Right lobe of liver (tissue), 4 donors: ENCODE data around the gene TPST2.

Experiments used
- POLR2A ChIP-seq: fragments of 450-650 bp; IDR thresholded peaks from one replicate; pipeline ENCODE4 v1.6.1; 2017; ENCODE audit warnings: antibody characterized with exemption, mild to moderate bottlenecking
- TF ChIP-seq, protein P1 (sequence below), 4 donors: fragments of 200-600 bp in 3 of 4; fragments of 450-650 bp in 1 of 4; IDR thresholded peaks; one replicate each; pipeline versions ENCODE4 v1.5.1 to v1.8.0; 2016 to 2022; ENCODE audit warnings: antibody characterized with exemption in 4 of 4, mild to moderate bottlenecking in 2 of 4
- donor health status: DM: no; HTN: no; CAD: no.
- donor health status: DM: no; HTN: no; CAD: no.
- donor health status: DM: no; HTN: yes; CAD: no.

DNA sequence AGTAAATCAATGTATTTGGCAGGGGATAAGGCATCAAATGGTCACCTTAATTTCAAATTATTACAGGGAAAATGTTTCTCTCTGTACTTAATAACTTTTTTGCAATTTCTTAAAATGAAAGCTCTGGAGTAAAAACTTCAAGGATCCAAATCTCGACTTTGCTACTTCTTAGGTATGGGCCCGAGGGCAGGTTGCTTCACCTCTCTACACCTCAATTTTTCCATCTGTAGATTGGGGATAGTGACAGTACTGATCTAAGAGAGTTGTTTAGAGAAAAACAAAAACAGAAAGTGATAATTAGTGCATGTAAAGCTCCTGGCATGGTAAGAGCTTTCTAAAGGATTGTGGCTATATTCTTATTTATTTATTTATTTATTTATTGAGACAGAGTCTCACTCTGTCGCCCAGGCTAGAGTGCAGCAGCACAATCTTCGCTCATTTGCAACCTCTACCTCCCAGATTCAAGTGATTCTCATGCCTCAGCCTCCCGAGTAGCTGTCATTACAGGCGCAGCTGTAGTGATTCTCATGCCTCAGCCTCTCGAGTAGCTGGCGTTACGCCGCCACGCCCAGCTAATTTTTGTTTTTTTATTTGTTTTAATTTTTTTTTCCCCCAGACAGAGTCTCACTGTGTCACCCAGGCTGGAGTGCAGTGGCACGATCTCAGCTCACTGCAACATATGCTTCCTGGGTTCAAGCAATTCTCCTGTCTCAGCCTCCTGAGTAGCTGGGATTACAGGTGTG, 75.3 kb downstream of the TPST2 start:
- TF ChIP-seq POLR2A = no peak
- TF ChIP-seq, protein P1, sequence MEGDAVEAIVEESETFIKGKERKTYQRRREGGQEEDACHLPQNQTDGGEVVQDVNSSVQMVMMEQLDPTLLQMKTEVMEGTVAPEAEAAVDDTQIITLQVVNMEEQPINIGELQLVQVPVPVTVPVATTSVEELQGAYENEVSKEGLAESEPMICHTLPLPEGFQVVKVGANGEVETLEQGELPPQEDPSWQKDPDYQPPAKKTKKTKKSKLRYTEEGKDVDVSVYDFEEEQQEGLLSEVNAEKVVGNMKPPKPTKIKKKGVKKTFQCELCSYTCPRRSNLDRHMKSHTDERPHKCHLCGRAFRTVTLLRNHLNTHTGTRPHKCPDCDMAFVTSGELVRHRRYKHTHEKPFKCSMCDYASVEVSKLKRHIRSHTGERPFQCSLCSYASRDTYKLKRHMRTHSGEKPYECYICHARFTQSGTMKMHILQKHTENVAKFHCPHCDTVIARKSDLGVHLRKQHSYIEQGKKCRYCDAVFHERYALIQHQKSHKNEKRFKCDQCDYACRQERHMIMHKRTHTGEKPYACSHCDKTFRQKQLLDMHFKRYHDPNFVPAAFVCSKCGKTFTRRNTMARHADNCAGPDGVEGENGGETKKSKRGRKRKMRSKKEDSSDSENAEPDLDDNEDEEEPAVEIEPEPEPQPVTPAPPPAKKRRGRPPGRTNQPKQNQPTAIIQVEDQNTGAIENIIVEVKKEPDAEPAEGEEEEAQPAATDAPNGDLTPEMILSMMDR (IDR thresholded peaks at IDR 0.05) = no peak
